Urothelium cell line (cell line): ENCODE measurements around the gene CAB39L.

Experiments
- DNase-seq: peaks from one replicate; pipeline ENCODE4 v3.0.0; 2011; ENCODE audit warnings: low spot score, mixed read lengths
- FAIRE-seq: peaks from 2 replicates; lab custom pipeline; 2011; peaks lifted over from hg19 to GRCh38; lab: Jason Lieb, UNC

Gene CAB39L

DNA sequence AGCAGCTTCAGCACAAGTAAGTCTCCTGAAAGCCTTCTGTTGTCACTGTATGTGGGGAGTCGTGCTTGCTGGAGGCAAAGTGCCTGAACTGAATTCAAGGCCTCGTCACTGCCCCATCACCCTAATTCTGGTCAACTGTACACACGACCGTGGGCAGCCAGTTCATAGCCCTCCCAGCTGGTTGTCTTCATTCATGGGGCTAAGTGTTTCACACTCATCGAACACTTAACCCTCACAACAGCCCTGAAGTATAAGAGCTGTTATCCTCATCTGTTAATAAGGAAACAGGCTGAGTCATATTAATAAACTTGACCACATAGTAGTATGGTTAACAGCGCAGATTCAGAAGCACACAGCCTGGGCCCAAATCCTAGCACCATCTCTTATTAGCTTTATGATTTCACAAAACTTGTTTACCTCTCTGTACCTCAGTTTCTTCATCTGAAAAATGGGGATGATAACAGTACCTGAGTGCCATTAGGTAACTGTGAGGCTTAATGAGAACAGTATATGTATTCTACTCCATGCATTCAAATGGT lies 129.5 kb downstream of the CAB39L start:
- no peak for FAIRE-seq

DNA sequence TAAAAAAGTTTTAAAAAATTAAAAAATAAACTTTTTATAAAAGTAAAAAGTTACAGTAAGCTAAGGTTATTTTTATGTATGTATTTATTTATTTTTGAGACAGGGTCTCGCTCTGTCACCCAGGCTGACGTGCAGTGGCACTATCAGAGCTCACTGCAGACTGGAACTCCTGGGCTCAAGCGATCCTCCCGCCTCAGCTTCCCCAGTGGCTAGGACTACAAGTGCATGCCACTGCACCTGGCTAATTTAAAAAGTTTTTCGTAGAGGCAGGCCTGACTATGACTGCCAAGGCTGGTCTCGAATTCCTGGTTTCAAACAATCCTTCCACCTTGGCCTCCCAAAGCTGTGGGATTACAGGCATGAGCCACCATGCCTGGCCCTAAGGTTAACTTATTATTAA lies 132.0 kb downstream of the CAB39L start:
- FAIRE-seq (no peak), DNase-seq (no peak)

More for the DNA sequence above, 129.5 kb downstream of the CAB39L start:
- DNase-seq = no peak

DNA sequence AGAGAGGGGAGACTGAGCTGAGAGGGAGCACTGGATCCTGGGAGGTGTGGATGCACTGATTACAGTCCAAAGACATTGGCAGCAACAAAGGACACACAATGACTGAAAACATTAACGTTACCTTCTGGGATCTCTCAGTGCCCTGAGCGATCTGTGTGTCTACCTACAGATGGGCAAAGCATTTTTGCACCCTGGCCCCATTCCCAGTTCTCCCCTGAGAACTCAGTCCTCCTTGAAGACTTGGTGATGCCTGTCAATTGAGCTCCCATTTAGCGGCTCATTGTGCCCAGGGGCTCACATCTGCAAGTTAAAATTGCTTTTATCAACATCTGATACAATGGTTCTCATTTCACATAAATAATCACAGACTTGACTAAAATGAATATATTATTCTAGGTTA lies 133.6 kb downstream of the CAB39L start:
- FAIRE-seq (no peak), DNase-seq (no peak)

DNA sequence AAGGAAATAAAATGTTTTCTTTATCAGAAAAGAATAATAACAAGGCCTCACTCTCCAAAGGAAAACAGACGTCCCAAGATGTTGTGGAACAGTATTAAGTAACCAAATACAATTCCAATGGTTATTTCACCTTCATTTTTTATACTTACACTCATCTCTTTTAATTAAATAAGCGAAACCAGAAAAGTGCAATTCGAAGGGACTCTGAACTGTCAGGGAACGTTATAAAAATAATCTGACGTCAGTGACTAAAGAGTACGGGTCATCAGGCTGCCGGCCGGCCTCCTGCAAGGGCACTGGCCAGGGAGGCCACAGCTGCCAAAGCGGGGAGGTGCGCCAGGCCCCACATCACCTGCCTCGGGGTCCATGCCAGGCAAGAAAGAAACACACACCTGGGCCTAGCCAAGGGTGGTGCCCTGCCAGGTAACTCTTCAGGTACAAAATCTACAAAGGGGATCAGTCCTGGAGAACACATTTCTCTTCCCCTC lies 134.9 kb downstream of the CAB39L start:
- DNase-seq = no peak
- no peak for FAIRE-seq

DNA sequence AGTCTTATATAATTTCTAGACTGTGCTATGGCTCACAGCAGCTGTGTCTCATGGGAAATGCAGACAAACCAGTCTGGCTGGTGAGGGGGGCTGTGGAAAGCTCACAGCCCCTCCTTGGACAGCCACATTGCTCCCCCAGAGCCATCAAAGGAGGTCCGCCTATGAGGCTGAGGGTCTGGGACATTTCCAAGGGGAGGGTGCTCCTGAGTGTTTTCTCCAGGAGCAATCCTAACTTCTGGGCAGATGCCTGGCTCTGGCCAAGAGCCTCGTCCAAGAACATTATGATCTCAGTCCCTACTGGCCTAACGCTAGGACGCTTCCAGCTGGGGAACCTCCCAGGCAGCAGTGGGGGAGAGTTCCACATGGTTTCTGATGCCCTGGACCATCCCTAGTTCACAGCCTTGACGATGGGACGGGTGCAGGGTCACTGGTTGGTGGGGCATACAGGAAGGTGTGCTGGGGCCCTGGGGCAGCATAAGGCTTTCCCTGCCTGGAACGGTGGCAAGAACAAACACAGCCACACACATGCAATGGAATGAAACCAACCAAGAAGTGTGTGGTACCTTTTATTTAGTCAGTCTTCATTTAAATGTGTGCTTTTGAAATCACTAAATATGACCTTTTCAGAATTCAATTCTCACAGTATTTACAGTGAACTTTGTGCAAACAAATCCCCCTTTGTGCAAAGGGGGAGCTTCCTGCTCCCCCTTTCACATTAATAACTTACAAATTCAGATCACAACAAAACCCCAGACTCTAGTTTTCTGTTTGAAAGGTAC lies 135.6 kb downstream of the CAB39L start:
- DNase-seq (no peak), FAIRE-seq (no peak)

DNA sequence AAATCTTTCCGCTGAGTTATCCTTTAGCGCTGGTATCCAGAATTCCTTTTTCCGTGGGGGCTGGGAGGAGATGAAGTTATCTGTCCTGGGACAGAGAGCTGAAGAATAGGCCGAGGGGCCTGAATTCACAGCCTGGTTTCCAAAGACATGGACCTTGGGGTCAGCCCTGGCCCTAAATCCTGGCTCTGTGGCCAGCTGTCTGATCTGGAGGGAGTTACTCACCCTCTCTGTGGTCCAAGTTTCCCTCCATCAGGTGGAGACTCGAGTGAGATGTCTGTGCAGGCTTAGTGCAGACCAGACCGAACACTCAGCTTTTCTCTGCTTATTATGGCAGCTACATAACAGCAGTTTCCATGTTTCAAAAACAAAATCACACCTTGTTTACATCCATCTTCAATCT lies 136.5 kb downstream of the CAB39L start:
- DNase-seq = no peak
- no peak for FAIRE-seq

DNA sequence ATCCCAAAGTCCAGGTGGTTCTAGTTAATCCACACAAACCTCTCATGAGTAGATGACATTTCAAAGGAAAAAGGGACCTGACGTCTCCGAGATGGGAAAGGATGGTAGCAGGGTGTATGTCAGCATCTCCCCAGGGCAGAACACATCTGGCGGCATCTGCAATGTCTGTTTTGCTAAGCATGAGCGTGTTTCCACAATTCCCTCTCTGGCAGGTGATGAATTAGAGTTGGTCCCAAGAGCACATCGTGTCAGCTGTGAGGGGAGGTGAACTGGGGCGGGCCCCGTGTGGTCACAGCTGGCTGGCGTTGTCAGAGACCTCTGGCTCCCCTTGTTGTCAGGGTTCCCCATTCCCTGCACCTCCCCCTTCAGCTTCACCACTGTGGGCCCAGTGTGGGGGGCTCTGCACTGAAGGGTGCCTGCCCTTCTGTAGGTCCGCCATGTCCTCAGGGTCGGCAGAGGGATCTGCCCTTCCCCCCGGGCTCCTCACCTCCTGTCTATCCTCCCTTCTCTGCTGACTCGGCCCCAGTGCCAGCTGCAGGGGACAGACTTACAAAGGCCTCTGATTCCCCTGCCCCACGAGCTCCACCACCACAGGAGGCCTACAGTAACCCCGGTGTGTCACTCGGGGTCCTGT lies 138.0 kb downstream of the CAB39L start:
- DNase-seq (no peak), FAIRE-seq (no peak)

DNA sequence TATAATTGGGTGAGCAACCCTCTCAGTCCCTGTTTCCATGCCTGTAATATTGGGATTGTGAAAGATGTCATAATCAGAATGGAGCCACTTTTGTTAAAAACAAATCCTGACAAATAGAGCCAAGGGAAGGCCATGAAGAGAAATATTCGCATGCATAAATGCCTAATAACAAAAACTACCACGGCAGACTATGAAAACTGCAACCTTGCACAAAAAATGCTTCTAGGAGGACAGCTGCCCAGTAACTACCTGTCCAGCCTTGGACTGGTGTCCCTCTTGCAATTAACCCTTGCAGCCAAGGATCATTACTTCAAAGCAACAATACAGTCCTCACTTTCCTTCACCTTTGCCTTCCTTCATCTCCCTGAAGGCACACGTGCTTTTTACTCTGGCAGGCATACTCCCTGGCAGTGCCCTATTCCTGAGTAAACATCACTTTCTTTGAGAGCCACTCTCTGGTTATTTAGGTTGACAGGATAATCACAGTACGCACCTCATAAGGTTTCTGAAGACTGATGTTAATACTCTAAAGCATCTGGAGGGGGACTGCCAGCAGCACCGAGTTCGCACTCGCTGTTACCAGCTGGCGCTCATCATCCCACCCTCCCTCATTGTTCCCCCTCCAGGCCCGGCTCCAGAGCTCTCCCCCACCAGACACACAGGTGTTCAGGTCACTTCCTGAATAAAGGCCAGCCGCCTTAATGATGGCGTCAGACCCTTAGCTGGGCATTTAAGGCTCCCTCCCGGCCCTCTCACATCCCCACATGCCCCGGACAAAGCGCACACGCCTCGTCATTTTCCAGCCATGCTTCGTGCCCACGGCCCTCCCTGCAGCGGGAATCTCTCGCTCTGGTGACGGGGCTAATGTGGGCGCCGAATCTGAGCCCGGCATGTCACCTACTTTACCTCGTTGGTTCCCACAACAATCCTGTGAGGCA lies 138.8 kb downstream of the CAB39L start:
- FAIRE-seq (no peak), DNase-seq (no peak)

DNA sequence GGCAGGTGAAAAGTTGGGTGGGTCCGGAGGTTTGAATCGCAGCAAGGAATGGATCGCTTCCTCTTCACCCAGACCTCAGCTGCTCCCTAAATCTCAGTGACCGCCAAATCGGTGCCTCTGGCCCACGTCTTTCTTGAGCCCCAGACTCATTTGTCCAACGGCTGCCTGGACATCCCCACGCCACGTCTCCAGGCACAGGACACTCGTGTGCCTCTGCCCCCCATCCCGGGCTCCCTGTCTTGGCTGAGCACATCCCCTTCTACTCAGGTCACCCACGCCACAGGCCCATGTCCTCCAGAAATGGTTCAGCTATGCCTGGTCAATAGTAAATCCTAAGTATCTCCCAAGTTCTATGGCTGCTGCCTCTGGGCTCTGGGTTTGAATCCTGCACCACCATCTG lies 139.5 kb downstream of the CAB39L start:
- FAIRE-seq = no peak
- no peak for DNase-seq

DNA sequence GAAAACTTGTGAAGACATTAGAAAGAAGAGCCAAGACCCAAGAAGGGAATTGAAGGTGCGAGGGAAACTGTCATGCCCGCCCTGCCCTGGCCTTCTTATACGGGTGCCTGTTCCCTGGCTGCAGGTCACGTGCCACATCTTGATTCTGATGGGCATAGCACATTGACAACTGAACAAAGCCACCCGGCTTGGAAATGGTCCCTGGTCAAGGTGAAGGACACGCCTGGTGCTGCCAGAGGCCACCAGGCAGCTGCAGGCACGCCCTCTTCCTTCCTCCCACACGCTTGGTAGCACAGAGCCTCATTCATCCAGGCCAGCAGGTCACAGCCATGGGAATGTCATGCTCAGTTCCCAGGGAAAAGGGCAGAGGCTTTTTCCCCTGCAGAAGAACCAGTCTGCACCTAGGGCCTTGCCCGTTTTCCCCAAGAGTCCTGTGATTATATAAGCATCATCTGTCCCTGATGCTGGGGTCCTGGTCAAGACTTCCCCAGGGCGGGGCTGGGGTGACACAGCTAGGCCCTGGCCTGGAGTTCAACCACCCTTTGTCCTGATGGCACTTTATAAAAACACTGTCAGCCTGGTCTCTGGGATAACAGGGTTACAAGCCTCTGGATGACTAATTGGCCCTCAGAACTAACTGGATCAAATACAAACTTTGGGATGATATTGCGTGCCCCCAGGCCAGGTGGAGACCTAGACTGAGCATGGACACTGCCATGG lies 140.2 kb downstream of the CAB39L start:
- DNase-seq = peak; percentile 16
- FAIRE-seq = no peak

DNA sequence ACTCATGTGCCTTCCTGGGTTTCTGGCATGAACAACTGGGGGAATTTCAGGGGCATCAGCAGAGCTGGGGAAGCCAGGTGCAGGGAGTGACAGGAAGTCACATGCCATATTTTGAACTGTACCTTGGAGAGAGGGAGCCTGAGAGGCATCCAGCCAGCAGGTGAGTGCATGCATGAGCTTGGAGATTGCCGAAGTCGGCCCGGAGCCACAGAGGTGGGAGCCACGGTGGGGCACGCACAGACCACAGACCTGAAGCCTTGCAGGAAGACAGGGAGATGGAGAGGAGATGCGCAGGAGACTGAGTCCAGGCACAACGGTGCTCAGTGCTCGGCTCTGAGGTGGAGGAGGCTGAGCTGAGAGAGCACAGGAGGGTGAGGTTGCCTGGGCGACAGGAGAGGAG lies 141.0 kb downstream of the CAB39L start:
- FAIRE-seq = no peak
- no peak for DNase-seq

DNA sequence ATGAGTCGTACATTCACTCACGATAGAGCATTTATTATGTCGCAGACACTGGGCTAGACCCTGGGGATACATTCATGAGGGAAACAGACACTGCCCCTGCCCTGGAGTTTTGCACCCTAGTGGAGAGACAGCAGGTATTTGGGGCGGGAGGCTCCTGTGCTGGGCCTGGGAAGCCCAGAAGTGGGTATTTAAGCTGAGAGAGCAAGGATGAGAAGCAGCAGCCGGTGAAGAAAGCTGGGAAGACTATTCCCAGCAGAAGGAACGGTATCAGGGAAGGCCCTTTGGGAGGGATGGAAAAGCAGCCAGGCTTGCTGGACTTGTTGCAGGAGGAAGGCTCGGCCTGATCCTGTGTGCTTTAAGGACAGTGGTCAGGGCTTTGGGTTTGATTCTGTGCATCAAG lies 141.6 kb downstream of the CAB39L start:
- DNase-seq (no peak), FAIRE-seq (no peak)

DNA sequence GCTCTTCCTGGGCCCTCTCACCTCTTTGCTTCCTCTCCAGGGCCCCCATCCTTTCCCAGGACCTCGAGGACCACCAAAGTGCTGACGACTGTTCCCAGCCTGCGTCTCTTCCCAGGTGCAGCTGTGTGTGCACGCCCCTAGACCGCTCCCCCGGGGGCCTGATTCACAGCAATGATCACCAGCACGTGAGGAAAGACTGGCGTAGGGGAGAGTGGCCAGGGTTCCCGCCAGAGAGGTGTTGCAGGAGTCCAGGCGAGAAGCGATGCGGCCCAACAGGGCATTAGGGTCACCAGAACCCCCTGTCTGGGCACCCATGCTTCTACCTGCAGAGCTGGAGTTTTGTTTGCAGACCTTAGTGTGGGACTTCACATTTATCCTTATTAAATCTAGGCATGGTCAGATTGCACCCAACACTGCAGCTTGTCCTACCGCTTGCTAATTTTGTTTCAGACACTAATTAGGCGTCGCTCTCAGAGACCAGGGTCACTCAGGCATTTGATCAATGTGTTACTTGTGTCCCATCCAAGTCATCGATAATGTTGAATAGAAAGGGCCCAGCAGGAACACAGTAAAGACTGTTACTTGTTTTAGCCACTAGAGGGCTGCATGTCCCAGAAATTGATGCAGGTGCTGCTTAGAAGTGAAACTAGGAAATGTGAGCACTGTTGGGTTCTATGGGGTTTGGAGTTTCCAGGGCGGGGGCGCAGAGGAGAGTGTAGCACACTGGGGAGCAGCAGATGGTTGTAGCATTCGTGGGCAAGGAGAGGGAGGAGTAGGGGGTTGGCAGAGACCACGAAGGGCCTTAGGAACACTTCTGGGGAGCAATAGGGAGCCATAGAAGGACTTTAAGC lies 142.9 kb downstream of the CAB39L start:
- DNase-seq (peak; percentile 57), FAIRE-seq (no peak)

DNA sequence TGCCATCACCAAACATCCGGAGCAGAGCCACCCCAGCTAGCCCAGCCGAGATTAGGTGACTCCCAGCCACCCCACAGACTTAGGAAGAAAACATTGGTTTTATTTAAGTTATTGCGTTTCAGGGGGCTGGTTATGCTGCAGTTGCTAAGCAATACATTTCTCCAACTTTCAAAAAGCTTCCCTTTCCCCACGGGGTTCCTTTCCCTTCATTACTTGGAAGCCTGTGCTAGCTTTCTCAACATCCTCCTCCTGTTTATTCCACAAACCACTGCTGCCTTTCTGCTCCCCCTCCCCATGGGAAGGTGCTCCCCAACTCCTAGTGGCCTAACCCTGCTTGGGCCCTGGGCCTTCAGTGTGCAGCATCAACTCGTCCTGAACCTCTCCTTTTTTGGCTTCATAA lies 143.6 kb downstream of the CAB39L start:
- no peak for DNase-seq
- no peak for FAIRE-seq

DNA sequence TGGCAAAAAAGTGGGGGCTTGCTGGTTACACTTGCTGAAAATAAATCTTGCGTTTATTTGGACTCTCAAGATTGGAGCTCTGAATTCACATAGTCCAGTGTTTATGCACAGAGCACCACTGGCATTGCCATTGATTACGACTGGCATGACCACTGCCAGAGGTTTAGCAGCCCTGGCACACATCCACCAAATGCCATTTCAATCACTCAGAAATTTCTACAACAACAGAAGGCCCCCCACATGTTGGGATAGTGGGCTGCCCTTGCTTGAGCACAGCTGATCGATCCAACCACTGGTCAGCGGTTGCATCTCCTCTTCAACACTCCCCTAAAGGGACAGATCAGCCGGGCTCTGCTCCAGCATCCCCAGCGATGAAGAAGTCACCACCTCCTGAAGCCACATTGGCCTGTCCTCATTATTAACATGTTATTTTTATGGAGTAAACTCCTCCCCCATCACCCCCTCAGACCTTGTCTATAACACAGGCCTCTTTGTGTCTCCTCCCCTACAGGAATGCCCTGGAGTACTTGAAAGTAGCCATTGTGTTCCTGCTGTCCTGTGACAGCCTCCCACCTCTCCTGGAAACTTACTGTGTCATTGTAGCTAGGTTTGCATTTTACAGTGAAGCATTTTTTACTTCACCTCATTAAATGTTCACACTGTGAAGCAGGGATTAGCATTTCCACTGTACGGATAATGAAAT lies 144.8 kb downstream of the CAB39L start:
- DNase-seq (peak; percentile 23), FAIRE-seq (no peak)

DNA sequence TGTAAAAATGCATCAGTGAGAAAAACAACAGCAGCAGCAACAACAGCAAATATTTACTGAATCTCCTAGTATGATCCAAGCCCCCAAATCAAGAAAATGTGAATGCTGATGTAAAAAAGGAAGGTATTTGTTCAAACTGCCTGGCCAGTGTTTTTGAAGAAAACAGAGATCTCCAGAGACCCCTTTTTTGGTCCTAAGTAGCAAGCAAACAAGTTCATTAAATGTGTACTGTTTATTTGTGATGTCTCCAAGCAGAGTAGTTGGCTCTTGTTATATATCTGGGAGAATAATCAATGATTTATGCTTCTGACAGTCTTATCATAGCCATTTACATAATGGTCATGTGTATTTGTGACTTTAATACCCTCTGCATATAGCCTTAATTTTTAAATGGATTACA lies 145.4 kb downstream of the CAB39L start:
- DNase-seq (no peak), FAIRE-seq (no peak)

DNA sequence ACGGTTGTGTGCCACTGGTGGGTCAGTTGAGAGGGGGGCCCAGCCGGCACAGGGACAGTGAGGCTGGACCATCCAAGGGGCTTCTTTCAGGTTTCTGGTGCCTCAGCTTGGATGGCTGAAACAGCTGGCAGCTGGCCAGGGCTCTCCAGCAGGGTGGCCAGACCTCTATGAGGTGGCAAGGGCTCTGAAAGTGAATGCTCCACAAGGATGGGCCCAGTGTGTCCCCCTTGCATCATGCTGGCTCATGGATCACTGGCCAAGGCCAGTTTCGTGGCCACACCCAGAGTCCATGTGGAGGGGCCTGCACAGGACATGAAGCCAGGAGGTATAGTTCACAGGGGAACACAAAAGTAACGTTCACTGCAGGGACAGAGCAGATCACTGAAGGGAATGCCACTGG lies 146.5 kb downstream of the CAB39L start:
- no peak for DNase-seq
- FAIRE-seq = no peak

DNA sequence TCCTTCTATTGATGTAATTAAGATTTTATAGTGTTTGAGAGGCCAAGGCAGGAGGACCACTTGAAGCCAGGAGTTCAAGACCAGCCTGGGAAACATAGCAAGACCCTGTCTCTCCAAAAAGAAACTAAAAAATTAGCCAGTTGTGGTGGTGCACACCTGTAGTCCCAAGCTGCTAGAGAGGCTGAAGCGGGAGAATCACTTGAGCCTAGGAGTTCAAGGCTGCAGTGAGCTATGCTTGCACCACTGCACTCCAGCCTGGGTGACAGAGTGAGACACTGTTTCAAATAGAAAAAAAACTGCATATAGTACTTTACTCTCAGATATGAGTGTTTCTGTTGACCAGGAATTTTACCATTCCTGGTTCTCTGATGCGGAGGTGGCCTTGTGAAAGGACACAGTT lies 147.2 kb downstream of the CAB39L start:
- FAIRE-seq (no peak), DNase-seq (no peak)

DNA sequence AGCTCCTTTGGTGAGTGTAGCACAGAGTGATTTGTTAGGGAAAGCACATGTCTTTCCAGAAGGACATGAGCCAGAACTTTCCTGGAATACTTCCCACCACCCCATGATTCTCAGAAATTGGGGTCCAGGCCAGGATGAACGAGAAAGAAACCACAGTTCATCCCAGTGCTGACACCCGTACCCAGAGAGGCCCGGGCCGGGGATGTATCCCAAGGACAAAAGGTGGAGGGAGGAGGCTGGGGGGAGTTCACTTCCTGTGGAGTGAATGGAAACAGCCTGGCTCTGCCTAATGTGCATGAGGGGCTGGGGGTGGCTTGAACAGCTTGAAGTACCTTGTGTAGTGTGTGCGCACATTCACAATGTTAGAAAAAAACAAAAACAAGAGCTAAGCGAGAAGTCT lies 148.6 kb downstream of the CAB39L start:
- no peak for FAIRE-seq
- no peak for DNase-seq
